T1000 (cell line): ENCODE results near the gene ZNF343.

Source experiments
- DNase-seq: peaks from one replicate; lab custom pipeline; 2025; ENCODE audit warnings: mixed read lengths; lab: John Stamatoyannopoulos, UW

The ZNF343 gene

GRCh38 chr20:2473516-2473915 lies 35.2 kb downstream of the ZNF343 start:
- peak; percentile 26 for DNase-seq

- DNase-seq: peak; percentile 94
Measured at GRCh38 chr20:2470423-2471193, 38.1 kb downstream of the ZNF343 start, which contains the start of gene SNRPB. SNRPB (minus strand) TSS chr20:2470789; CDS start chr20:2470690, 99 bp downstream.

GRCh38 chr20:2469991-2470422 lies 38.7 kb downstream of the ZNF343 start:
- DNase-seq: peak; percentile 29

GRCh38 chr20:2468581-2469407 lies 39.9 kb downstream of the ZNF343 start:
- no peak for DNase-seq

GRCh38 chr20:2467412-2467811 lies 41.3 kb downstream of the ZNF343 start:
- no peak for DNase-seq

- DNase-seq: no peak
Measured at GRCh38 chr20:2465100-2465499, 43.6 kb downstream of the ZNF343 start.

GRCh38 chr20:2463616-2464365 lies 44.9 kb downstream of the ZNF343 start:
- no peak for DNase-seq

GRCh38 chr20:2462484-2462883 lies 46.2 kb downstream of the ZNF343 start:
- no peak for DNase-seq

- no peak for DNase-seq
Measured at GRCh38 chr20:2460752-2461424, 47.8 kb downstream of the ZNF343 start.

- no peak for DNase-seq
Measured at GRCh38 chr20:2459981-2460751, 48.5 kb downstream of the ZNF343 start.

- no peak for DNase-seq
Measured at GRCh38 chr20:2458919-2459499, 49.7 kb downstream of the ZNF343 start.

GRCh38 chr20:2455771-2456497 lies 52.8 kb downstream of the ZNF343 start:
- DNase-seq: no peak

- no peak for DNase-seq
Measured at GRCh38 chr20:2453792-2454191, 54.9 kb downstream of the ZNF343 start.

GRCh38 chr20:2451939-2452732 lies 56.6 kb downstream of the ZNF343 start:
- DNase-seq: peak; percentile 37

GRCh38 chr20:2451422-2451821 lies 57.3 kb downstream of the ZNF343 start:
- no peak for DNase-seq

- no peak for DNase-seq
Measured at GRCh38 chr20:2449386-2449785, 59.3 kb downstream of the ZNF343 start.

- DNase-seq: no peak
Measured at GRCh38 chr20:2446845-2447244, 61.9 kb downstream of the ZNF343 start.
